Right lobe of liver (tissue), 4 donors: ENCODE measurements around the gene RPUSD1.

Experiments
- POLR2A ChIP-seq: fragments of 450-650 bp; IDR thresholded peaks from one replicate; pipeline ENCODE4 v1.6.1; 2017; ENCODE audit warnings: antibody characterized with exemption, mild to moderate bottlenecking
- TF ChIP-seq, protein P1 (sequence below), 4 donors: fragments of 200-600 bp in 3 of 4; fragments of 450-650 bp in 1 of 4; IDR thresholded peaks; one replicate each; pipeline versions ENCODE4 v1.5.1 to v1.8.0; 2016 to 2022; ENCODE audit warnings: antibody characterized with exemption in 4 of 4, mild to moderate bottlenecking in 2 of 4
- donor health status: DM: no; HTN: no; CAD: no.
- donor health status: DM: no; HTN: no; CAD: no.
- donor health status: DM: no; HTN: yes; CAD: no.

DNA sequence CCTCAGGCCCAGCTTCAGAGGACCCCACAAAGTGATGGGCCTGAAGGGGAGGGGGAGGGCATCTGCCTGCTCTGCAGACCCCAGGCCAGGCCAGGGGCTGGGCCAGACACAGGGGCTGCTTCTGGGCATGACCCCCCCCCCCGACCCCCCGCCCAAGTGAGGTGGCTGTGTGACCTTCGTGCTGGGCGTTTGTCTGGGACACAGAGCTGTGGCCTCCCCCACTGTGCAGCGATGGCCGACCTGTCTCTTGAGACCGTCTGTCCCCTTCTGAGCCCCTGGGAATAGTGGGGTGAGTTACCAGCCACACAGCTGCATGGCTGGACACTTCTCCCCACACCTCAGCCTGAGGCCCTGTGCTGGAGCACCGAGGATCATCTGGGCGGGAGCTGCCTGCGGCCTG, 47.2 kb upstream of the RPUSD1 start:
- TF ChIP-seq, protein P1, sequence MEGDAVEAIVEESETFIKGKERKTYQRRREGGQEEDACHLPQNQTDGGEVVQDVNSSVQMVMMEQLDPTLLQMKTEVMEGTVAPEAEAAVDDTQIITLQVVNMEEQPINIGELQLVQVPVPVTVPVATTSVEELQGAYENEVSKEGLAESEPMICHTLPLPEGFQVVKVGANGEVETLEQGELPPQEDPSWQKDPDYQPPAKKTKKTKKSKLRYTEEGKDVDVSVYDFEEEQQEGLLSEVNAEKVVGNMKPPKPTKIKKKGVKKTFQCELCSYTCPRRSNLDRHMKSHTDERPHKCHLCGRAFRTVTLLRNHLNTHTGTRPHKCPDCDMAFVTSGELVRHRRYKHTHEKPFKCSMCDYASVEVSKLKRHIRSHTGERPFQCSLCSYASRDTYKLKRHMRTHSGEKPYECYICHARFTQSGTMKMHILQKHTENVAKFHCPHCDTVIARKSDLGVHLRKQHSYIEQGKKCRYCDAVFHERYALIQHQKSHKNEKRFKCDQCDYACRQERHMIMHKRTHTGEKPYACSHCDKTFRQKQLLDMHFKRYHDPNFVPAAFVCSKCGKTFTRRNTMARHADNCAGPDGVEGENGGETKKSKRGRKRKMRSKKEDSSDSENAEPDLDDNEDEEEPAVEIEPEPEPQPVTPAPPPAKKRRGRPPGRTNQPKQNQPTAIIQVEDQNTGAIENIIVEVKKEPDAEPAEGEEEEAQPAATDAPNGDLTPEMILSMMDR (IDR thresholded peaks at IDR 0.05) = no peak
- no peak for TF ChIP-seq POLR2A
